Naive thymus-derived CD4-positive, alpha-beta T cell (primary cell): ENCODE measurements around the gene UQCRH. TPM values are rescaled to one million over a fixed set of nuclear protein-coding genes. Genes with fewer than 3 reads are reported as not detected.

ENCODE experiments used
- ATAC-seq: fragments of 150-1000 bp; cut with Tn5 transposase; 2 replicates; pipeline ENCODE4 v1.10.0; 2021; ENCODE audit warnings: mild to moderate bottlenecking, moderate library complexity
- CTCF ChIA-PET: fragments of 350-600 bp; sonication (Branson Sonifier 250); formaldehyde crosslinking; loops from one replicate; lab custom pipeline; 2021; ENCODE audit warnings: antibody characterized with exemption; lab: Charles Lee
- POLR2A ChIA-PET: fragments of 350-600 bp; sonication (Branson Sonifier 250); formaldehyde crosslinking; loops from one replicate; lab custom pipeline; 2021; ENCODE audit warnings: antibody characterized with exemption, inconsistent platforms; lab: Charles Lee
- DNase-seq, 9 donors: peaks; one replicate each; pipeline versions ENCODE4 v3.0.0 to v3.0.0-alpha.2; 2020 to 2022; ENCODE audit warnings: mixed read lengths in 1 of 9
- H3K27ac ChIP-seq: one replicate; pipeline ENCODE4 v1.7.0; 2013; ENCODE audit warnings: mild to moderate bottlenecking, low read depth, low read length, moderate library complexity
- H3K27me3 ChIP-seq, 2 donors: one replicate each; pipeline ENCODE4 v1.7.0; 2013; ENCODE audit warnings: low read length in 2 of 2, mild to moderate bottlenecking in 2 of 2, moderate library complexity in 2 of 2; ENCODE audit not compliant: control insufficient read depth in 2 of 2, insufficient read depth in 2 of 2
- H3K36me3 ChIP-seq, 3 experiments: 1 replicate in 2 of 3; 2 replicates in 1 of 3; pipeline ENCODE4 v1.7.0; 2013; ENCODE audit warnings: low read length in 3 of 3, mild to moderate bottlenecking in 3 of 3, moderate library complexity in 1 of 3; ENCODE audit not compliant: insufficient read depth in 3 of 3, control insufficient read depth in 2 of 3
- H3K4me1 ChIP-seq, 2 donors: one replicate each; pipeline ENCODE4 v1.7.0; 2013; ENCODE audit warnings: low read length in 2 of 2, mild to moderate bottlenecking in 2 of 2, moderate library complexity in 1 of 2; ENCODE audit not compliant: control insufficient read depth in 2 of 2, insufficient read depth in 2 of 2
- H3K4me3 ChIP-seq: 2 replicates; pipeline ENCODE4 v1.7.0; 2013; ENCODE audit warnings: mild to moderate bottlenecking, low read length
- H3K9me3 ChIP-seq, 3 experiments: 1 replicate in 2 of 3; 2 replicates in 1 of 3; pipeline ENCODE4 v1.7.0; 2013; ENCODE audit warnings: low read length in 3 of 3; ENCODE audit not compliant: control insufficient read depth in 2 of 3
- H3K27ac Mint-ChIP-seq, 9 donors: one replicate each; pipeline ENCODE4 v1.8.0; 2020 to 2022; ENCODE audit warnings: mixed read lengths in 9 of 9, mild to moderate bottlenecking in 8 of 9, moderate library complexity in 5 of 9, inconsistent platforms in 2 of 9
- H3K27me3 Mint-ChIP-seq, 5 donors: one replicate each; pipeline ENCODE4 v1.8.0; 2021 to 2022; ENCODE audit warnings: mixed read lengths in 5 of 5, mild to moderate bottlenecking in 1 of 5
- H3K36me3 Mint-ChIP-seq, 5 donors: one replicate each; pipeline ENCODE4 v1.8.0; 2020 to 2022; ENCODE audit warnings: mixed read lengths in 5 of 5, mild to moderate bottlenecking in 3 of 5, inconsistent platforms in 1 of 5
- H3K4me1 Mint-ChIP-seq, 7 donors: one replicate each; pipeline ENCODE4 v1.8.0; 2020 to 2022; ENCODE audit warnings: mixed read lengths in 7 of 7, mild to moderate bottlenecking in 3 of 7, inconsistent platforms in 1 of 7
- H3K4me3 Mint-ChIP-seq, 10 donors: one replicate each; pipeline ENCODE4 v1.8.0; 2020 to 2022; ENCODE audit warnings: mild to moderate bottlenecking in 10 of 10, mixed read lengths in 10 of 10, moderate library complexity in 6 of 10, inconsistent platforms in 2 of 10
- H3K9me3 Mint-ChIP-seq, 11 donors: one replicate each; pipeline ENCODE4 v1.8.0; 2020 to 2022; ENCODE audit warnings: mixed read lengths in 11 of 11, mild to moderate bottlenecking in 4 of 11, inconsistent platforms in 1 of 11, moderate library complexity in 1 of 11
- intact Hi-C, 2 donors: fragments of 100-400 bp; cut with micrococcal nuclease; formaldehyde crosslinking; loops; one replicate each; pipeline ENCODE4 v1.15.1; 2023
- polyA plus RNA-seq, 2 donors: library from polyadenylated mRNA; unstranded; fragments of 300-500 nt; fragmentation: Illumina TruSeq; gene quantifications; one replicate each; pipeline ENCODE4 v1.2.3, GENCODE V29; 2021
- total RNA-seq, 6 experiments: library from RNA in 5 of 6; stranded (reverse) in 5 of 6; gene quantifications; 1 replicate in 5 of 6; 2 replicates in 1 of 6; pipeline ENCODE4 v1.2.3 and lab custom pipeline; 2021 to 2026

The UQCRH gene
- total and polyA plus RNA-seq, 7 experiments from 2014 or later: 107 to 332 (median 137) TPM

DNA sequence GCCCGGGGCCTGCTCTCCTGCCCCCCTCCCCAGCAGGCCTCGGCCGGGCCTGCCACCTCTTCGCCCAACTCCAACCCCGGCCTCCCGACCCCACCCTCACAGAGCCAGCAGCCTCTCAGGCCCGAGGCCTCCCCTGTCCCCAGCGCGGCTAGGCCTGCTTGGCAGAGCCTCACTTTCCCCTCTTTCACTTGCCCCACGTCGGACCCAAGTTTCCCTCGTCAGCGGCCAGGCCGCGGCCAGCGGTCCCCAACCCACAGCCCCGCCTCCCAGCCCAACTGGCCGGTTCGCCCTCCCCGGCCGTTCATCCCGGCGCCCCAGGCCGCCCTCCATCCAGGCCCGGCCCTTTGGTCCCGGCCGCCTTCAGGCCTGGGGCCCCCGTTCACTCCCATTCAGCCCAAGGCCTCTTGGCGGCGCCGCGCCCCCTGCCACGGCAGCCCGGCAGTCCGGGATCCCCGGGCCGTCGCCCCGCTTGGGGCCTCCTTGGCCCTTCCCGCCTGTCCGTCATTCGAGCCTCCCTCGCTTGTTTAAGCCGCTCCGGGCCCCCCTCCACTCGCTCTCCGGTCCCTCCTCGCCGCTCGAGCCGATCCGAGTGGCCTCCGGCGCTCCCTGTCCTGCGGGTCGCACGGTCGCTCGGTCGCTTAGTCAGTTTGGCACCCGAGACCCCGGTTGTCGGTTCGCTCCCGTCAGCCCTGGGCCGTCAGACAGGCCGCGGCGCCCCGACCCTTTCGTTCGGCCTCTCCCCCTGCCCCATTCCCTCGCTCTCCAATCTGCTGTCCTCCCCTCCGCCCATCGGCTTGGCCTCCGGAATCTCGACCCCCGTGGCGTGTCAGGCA lies 1.5 kb upstream of the UQCRH start:
- Mint-ChIP-seq H3K9me3 (no peaks in the 10 kb centered on the region), H3K4me1 (peaks cover 26 to 53% (median 40%) of the 10 kb centered on the region in 7 donors), H3K36me3 (peaks cover 0 to 15% (median 9%) of the 10 kb centered on the region in 5 donors), H3K27ac (peak overlapping the region; percentile 81 to 99 (median 97)), H3K4me3 (peak overlapping the region; percentile 94 to 99 (median 98)), H3K27me3 (peaks cover 0 to 2% (median 0%) of the 10 kb centered on the region in 5 donors)
- Histone ChIP-seq H3K9me3 (no peaks in the 10 kb centered on the region), H3K4me3 (peak overlapping the region; percentile 83), H3K36me3 (peaks cover 0 to 22% (median 5%) of the 10 kb centered on the region in 3 experiments), H3K27me3 (no peaks in the 10 kb centered on the region), H3K27ac (peak overlapping the region; percentile 98), H3K4me1 (peaks cover 19 to 29% of the 10 kb centered on the region in 2 donors)
- ChIA-PET CTCF (interaction anchor here (1.0 kb wide), 1 partner anchor 46 kb away, joined by 5 read pairs; no protein-coding TSS in a partner anchor), POLR2A (interaction anchor here (1.5 to 1.6 kb wide), 3 partner anchors 52 to 57 kb away, joined by 4 to 9 read pairs (median 5); partner anchors contain the start of gene RAD54L)
- peak; percentile 19 for ATAC-seq
- intact Hi-C loops: loop anchor here (1.0 to 5.0 kb wide), 5 partner anchors 15 to 615 kb away; partner anchors contain the start of genes EFCAB14 (in 1 of the 2), GPBP1L1 (in 1 of the 2) and MKNK1 (in 1 of the 2)
- peak; percentile 33 to 71 (median 50) for DNase-seq

- Mint-ChIP-seq H3K9me3 (no peaks in the 10 kb centered on the region), H3K27me3 (peaks cover 0 to 2% (median 0%) of the 10 kb centered on the region in 5 donors), H3K4me1 (peaks cover 26 to 59% (median 43%) of the 10 kb centered on the region in 7 donors), H3K27ac (peak overlapping the region; percentile 95 to 99 (median 97)), H3K4me3 (peak overlapping the region; percentile 94 to 99 (median 98)), H3K36me3 (peaks cover 0 to 11% (median 5%) of the 10 kb centered on the region in 5 donors)
- no peaks in the 10 kb centered on the region for H3K9me3 ChIP-seq
- H3K27me3 ChIP-seq: no peaks in the 10 kb centered on the region
- H3K4me1 ChIP-seq: peaks cover 19 to 35% of the 10 kb centered on the region in 2 donors
- ChIA-PET CTCF (interaction anchor here (0.9 to 1.5 kb wide), 3 partner anchors 44 to 58 kb away, joined by 3 to 6 read pairs (median 5); no protein-coding TSS in a partner anchor), POLR2A (interaction anchor here (0.8 to 1.6 kb wide), 8 partner anchors 26 to 617 kb away, joined by 3 to 12 read pairs (median 4); partner anchors contain the start of genes GPBP1L1, NSUN4 and RAD54L)
- peak overlapping the region; percentile 98 for H3K27ac ChIP-seq
- peak overlapping the region; percentile 83 for H3K4me3 ChIP-seq
- DNase-seq (peak in 4 of 9 donors; percentile 18 to 62 (median 50)), ATAC-seq (peak; percentile 8)
- intact Hi-C loops: loop anchor here (1.0 to 5.0 kb wide), 9 partner anchors 16 to 616 kb away; partner anchors contain the start of genes GPBP1L1 (in 2 of the 2), NSUN4 (in 2 of the 2), RAD54L (in 2 of the 2) and EFCAB14 (in 1 of the 2)
- H3K36me3 ChIP-seq: peaks cover 0 to 16% (median 5%) of the 10 kb centered on the region in 3 experiments
These were observed 859 bp upstream of the UQCRH start for GRCh38 chr1:46302641-46303037.

- Mint-ChIP-seq H3K4me3 (peak overlapping the region; percentile 94 to 99 (median 98)), H3K4me1 (peaks cover 36 to 69% (median 47%) of the 10 kb centered on the region in 7 donors), H3K27me3 (peaks cover 0 to 2% (median 0%) of the 10 kb centered on the region in 5 donors), H3K27ac (peak overlapping the region; percentile 95 to 99 (median 97)), H3K9me3 (no peaks in the 10 kb centered on the region), H3K36me3 (peaks cover 2 to 8% (median 3%) of the 10 kb centered on the region in 5 donors)
- no peak for DNase-seq
- peaks cover 19 to 37% of the 10 kb centered on the region in 2 donors for H3K4me1 ChIP-seq
- peak overlapping the region; percentile 98 for H3K27ac ChIP-seq
- H3K27me3 ChIP-seq: no peaks in the 10 kb centered on the region
- ChIA-PET POLR2A (interaction anchor here (0.6 to 1.6 kb wide), 11 partner anchors 36 to 1318 kb away, joined by 3 to 12 read pairs (median 3); partner anchors contain the start of genes GPBP1L1, NSUN4 and RAD54L), CTCF (interaction anchor here (0.8 to 1.5 kb wide), 2 partner anchors 43 to 137 kb away, joined by 3 to 6 read pairs; no protein-coding TSS in a partner anchor)
- no peak for ATAC-seq
- intact Hi-C loops: loop anchor here (1.0 to 5.0 kb wide), 9 partner anchors 17 to 618 kb away; partner anchors contain the start of genes GPBP1L1 (in 2 of the 2), NSUN4 (in 2 of the 2), RAD54L (in 2 of the 2) and EFCAB14 (in 1 of the 2)
- H3K9me3 ChIP-seq: no peaks in the 10 kb centered on the region
- H3K4me3 ChIP-seq: peak overlapping the region; percentile 83
- peaks cover 0 to 8% (median 0%) of the 10 kb centered on the region in 3 experiments for H3K36me3 ChIP-seq
These were observed 401 bp downstream of the UQCRH start for GRCh38 chr1:46303872-46304326.

GRCh38 chr1:46306159-46306530 lies 2.6 kb downstream of the UQCRH start:
- H3K27me3 Mint-ChIP-seq: peaks cover 0 to 2% (median 0%) of the 10 kb centered on the region in 5 donors
- no peaks in the 10 kb centered on the region for H3K9me3 ChIP-seq
- ChIA-PET CTCF (no interaction called here), POLR2A (no interaction called here)
- H3K9me3 Mint-ChIP-seq: no peaks in the 10 kb centered on the region
- peaks cover 0 to 26% (median 0%) of the 10 kb centered on the region in 3 experiments for H3K36me3 ChIP-seq
- intact Hi-C loops: no loop called here
- H3K4me3 ChIP-seq: no peak overlapping the region
- H3K36me3 Mint-ChIP-seq: peaks cover 10 to 17% (median 12%) of the 10 kb centered on the region in 5 donors
- H3K27ac Mint-ChIP-seq: peak overlapping the region in 2 of 9 donors; percentile 48 to 59
- H3K4me3 Mint-ChIP-seq: peak overlapping the region in 9 of 10 donors; percentile 25 to 64 (median 53)
- peaks cover 19 to 30% of the 10 kb centered on the region in 2 donors for H3K4me1 ChIP-seq
- peaks cover 26 to 56% (median 39%) of the 10 kb centered on the region in 7 donors for H3K4me1 Mint-ChIP-seq
- no peak for ATAC-seq
- no peak overlapping the region for H3K27ac ChIP-seq
- no peaks in the 10 kb centered on the region for H3K27me3 ChIP-seq
- DNase-seq: no peak

DNA sequence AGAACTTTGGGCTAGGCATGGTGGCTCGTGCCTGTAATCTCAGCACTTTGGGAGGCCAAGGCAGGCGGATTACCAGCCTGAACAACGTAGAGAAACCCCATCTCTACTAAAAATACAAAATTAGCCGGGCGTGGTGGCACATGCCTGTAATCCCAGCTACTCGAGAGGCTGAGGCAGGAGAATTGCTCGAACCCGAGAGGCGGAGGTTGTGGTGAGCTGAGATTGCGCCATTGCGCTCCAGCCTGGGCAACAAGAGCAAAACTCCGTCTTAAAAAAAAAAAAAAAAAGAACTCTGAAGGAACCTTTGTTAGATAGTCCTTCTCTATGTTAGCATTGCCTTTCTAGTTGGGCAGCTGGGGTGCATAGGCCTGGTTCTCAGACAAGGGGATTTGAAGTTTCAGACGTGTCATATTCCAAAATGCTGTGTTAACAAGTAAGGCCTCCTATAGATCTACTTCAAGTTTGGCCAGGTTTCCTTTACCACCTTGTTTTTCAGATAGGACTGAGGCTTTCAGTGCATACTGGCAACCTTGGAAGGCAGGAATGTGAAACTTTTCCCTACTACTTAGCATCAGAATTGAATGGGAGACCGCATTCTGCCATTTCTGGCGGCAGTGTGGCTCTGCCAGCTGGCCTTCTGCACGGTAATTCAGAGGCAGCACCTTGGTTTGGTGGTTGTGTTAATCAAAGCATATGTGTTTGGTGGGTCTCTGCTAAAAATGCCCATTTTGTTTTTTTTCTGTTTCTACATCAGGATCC lies 6.1 kb downstream of the UQCRH start:
- no peaks in the 10 kb centered on the region for H3K27me3 ChIP-seq
- Mint-ChIP-seq H3K36me3 (peaks cover 10 to 25% (median 21%) of the 10 kb centered on the region in 5 donors), H3K9me3 (no peaks in the 10 kb centered on the region), H3K4me3 (no peak overlapping the region), H3K4me1 (peaks cover 15 to 39% (median 29%) of the 10 kb centered on the region in 7 donors), H3K27ac (no peak overlapping the region), H3K27me3 (no peaks in the 10 kb centered on the region)
- ChIA-PET CTCF (no interaction called here), POLR2A (interaction anchor here (0.8 kb wide), 1 partner anchor 107 kb away, joined by 3 read pairs; no protein-coding TSS in a partner anchor)
- ATAC-seq (no peak), DNase-seq (no peak)
- no peaks in the 10 kb centered on the region for H3K9me3 ChIP-seq
- intact Hi-C loops: no loop called here
- no peak overlapping the region for H3K4me3 ChIP-seq
- no peak overlapping the region for H3K27ac ChIP-seq
- peaks cover 0 to 48% (median 4%) of the 10 kb centered on the region in 3 experiments for H3K36me3 ChIP-seq
- H3K4me1 ChIP-seq: peaks cover 5 to 20% of the 10 kb centered on the region in 2 donors
